Kidney (tissue), 14 donors: Measurements from ENCODE around the gene LGR5. TPM values are rescaled to one million over a fixed set of nuclear protein-coding genes. Genes with fewer than 3 reads are reported as not detected.

Experiments
- DNase-seq, 5 donors: peaks; one replicate each; pipeline ENCODE4 v3.0.0-alpha.2; 2013 to 2020
- FAIRE-seq: peaks from 2 replicates; lab custom pipeline; 2012; peaks lifted over from hg19 to GRCh38; lab: Jason Lieb, UNC
- H3K27ac ChIP-seq, 2 donors: one replicate each; pipeline ENCODE4 v1.7.0; 2013; ENCODE audit warnings: low read depth in 2 of 2, low read length in 2 of 2, inconsistent platforms in 1 of 2
- H3K27me3 ChIP-seq: one replicate; pipeline ENCODE4 v1.7.1; 2013; ENCODE audit warnings: low read length, inconsistent platforms; ENCODE audit not compliant: control insufficient read depth, insufficient read depth
- H3K36me3 ChIP-seq, 3 donors: one replicate each; pipeline versions ENCODE4 v1.7.0 to v1.7.1; 2013; ENCODE audit warnings: low read length in 3 of 3, control low read depth in 1 of 3, inconsistent platforms in 1 of 3; ENCODE audit not compliant: insufficient read depth in 3 of 3, control insufficient read depth in 2 of 3
- H3K4me1 ChIP-seq, 3 donors: one replicate each; pipeline versions ENCODE4 v1.7.0 to v1.7.1; 2013; ENCODE audit warnings: low read length in 3 of 3, inconsistent platforms in 1 of 3, low read depth in 1 of 3; ENCODE audit not compliant: control insufficient read depth in 2 of 3, insufficient read depth in 2 of 3
- H3K4me3 ChIP-seq, 3 donors: one replicate each; pipeline versions ENCODE4 v1.7.0 to v1.8.1; 2013; ENCODE audit warnings: low read length in 3 of 3, control low read depth in 1 of 3, inconsistent platforms in 1 of 3
- H3K9ac ChIP-seq, 3 donors: one replicate each; pipeline versions ENCODE4 v1.7.0 to v1.7.1; 2013; ENCODE audit warnings: low read length in 3 of 3, control low read depth in 1 of 3, inconsistent platforms in 1 of 3
- H3K9me3 ChIP-seq, 3 donors: one replicate each; pipeline versions ENCODE4 v1.7.0 to v1.7.1; 2013; ENCODE audit warnings: low read length in 3 of 3, control low read depth in 1 of 3, inconsistent platforms in 1 of 3; ENCODE audit not compliant: control insufficient read depth in 2 of 3, insufficient read depth in 1 of 3
- intact Hi-C: fragments of 100-400 bp; cut with DNase I; formaldehyde crosslinking; loops from one replicate; pipeline ENCODE4 v1.11.1; 2022
- polyA plus RNA-seq: library from polyadenylated mRNA; stranded (reverse); fragments of 350-450 nt; fragmentation: Illumina TruSeq; extraction: RNeasy Lipid Tissue Mini Kit (QIAGEN cat#74804); gene quantifications from one replicate; pipeline ENCODE4 v1.2.3, GENCODE V29; 2014; ENCODE audit warnings: low read depth, low replicate concordance; ENCODE audit not compliant: insufficient read depth
- total RNA-seq: library from RNA; stranded (reverse); fragmentation: NEBNext Ultra II Directional; extraction: Animal tissue kit (Norgen Biotek cat#: 25700); gene quantifications from one replicate; pipeline ENCODE4 v1.2.1, GENCODE V29; 2021
- TF ChIP-seq, protein P1 (sequence below): IDR thresholded peaks from 3 replicates; pipeline ENCODE4 v1.5.1; 2012; ENCODE audit warnings: mild to moderate bottlenecking, moderate library complexity, borderline replicate concordance; ENCODE audit not compliant: insufficient read depth; ENCODE audit errors: extremely low read depth
- donor health status: control.
- donor health status: control.
- donor health status: control.
- donor health status: control.
- donor health status: control.
- donor health status: DM: yes; HTN: yes; CAD: no.
- donor health status: Normal renal cell carcinoma (clear cell type).

LGR5 gene
- total and polyA plus RNA-seq, 2 donors from 2014 or later, result 0.19 TPM; not detected in 1

DNA sequence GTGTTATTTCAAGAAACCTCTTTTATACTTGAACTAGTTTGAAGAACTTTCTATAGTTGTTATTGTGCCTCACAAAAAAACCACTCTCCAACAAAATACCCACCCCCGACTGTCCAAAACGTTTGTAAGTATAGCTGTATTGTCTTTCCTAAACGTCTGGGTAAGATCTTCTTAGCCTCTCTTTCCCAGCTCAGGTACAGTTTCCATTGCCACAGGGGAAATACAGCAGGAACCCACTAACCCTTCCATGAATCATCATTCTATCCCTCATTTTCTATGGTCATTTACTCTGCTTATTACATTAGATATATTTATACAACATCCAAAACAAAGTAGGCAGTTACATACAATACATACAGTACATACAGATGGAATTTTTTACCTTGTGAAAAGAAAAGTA, 153.2 kb downstream of the LGR5 start:
- no peak for FAIRE-seq
- Histone ChIP-seq H3K27ac (no peak overlapping the region), H3K4me3 (no peak overlapping the region), H3K36me3 (no peaks in the 10 kb centered on the region), H3K9me3 (no peaks in the 10 kb centered on the region), H3K27me3 (no peaks in the 10 kb centered on the region), H3K9ac (no peak overlapping the region), H3K4me1 (no peaks in the 10 kb centered on the region)
- DNase-seq, result no peak
- TF ChIP-seq, protein P1, sequence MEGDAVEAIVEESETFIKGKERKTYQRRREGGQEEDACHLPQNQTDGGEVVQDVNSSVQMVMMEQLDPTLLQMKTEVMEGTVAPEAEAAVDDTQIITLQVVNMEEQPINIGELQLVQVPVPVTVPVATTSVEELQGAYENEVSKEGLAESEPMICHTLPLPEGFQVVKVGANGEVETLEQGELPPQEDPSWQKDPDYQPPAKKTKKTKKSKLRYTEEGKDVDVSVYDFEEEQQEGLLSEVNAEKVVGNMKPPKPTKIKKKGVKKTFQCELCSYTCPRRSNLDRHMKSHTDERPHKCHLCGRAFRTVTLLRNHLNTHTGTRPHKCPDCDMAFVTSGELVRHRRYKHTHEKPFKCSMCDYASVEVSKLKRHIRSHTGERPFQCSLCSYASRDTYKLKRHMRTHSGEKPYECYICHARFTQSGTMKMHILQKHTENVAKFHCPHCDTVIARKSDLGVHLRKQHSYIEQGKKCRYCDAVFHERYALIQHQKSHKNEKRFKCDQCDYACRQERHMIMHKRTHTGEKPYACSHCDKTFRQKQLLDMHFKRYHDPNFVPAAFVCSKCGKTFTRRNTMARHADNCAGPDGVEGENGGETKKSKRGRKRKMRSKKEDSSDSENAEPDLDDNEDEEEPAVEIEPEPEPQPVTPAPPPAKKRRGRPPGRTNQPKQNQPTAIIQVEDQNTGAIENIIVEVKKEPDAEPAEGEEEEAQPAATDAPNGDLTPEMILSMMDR, result no peak
- intact Hi-C loops, result no loop called here

DNA sequence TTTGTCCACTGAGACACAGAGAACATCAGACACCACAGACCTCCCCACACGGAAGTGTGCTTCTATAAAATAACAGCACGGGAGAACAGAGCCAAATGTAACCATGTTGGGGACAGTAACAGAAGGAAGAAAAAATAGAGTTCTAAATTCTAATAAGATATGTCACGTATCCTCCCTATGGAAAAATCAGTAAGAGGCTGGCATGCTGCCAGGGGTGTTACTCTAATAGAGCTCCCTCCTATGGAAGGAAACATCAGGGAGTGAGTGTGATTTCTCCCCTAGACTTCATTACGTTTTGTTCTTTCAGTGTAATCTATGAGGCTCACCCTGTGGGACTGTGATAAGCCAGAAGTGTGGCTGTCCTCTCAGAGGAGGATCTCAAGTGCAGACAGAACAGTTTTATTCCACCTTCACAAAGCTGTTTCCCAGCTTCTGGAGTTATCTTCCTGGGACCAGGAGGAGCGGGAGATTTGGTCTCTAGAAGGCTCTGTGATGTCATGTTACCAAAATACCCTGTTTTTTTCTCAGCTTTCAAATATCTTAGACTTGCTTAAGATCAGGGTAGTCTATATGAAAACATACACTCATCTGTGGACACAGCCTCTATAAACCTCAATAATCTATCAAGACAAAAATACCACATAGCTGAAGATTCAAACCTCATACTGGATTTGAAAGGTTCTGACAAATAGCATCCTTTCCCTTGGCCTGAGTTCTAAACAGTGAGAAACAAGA, 154.8 kb downstream of the LGR5 start:
- no peak overlapping the region for H3K9ac ChIP-seq
- H3K4me3 ChIP-seq, result no peak overlapping the region
- H3K36me3 ChIP-seq, result no peaks in the 10 kb centered on the region
- no peaks in the 10 kb centered on the region for H3K9me3 ChIP-seq
- no peak for DNase-seq
- no peaks in the 10 kb centered on the region for H3K27me3 ChIP-seq
- no peak for FAIRE-seq
- TF ChIP-seq, protein P1, result no peak
- intact Hi-C loops, result no loop called here
- H3K4me1 ChIP-seq, result no peaks in the 10 kb centered on the region
- H3K27ac ChIP-seq, result no peak overlapping the region

DNA sequence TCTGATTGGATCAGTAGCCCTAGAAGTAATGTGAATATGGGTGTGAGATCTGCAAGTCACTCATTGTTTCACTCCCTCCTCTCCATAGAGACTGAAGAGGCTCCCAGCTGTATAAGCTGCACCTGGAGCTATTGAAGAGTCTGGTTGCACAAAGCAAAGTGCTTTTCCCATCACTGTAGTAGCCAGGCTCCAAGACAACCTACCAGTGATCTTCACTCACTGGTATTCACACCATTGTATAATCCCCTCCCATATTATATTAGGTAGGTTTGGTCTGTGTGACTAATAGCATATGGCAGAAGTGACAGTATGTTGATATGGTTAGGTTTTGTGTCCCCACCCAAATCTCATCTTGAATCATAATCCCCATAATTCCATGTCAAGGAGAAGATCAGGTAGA, 159.6 kb downstream of the LGR5 start:
- Histone ChIP-seq H3K36me3 (no peaks in the 10 kb centered on the region), H3K27me3 (no peaks in the 10 kb centered on the region), H3K27ac (no peak overlapping the region), H3K4me1 (no peaks in the 10 kb centered on the region), H3K4me3 (no peak overlapping the region), H3K9ac (no peak overlapping the region), H3K9me3 (no peaks in the 10 kb centered on the region)
- intact Hi-C loops, result no loop called here
- DNase-seq (no peak), FAIRE-seq (no peak)
- TF ChIP-seq, protein P1, result no peak
